Endometrium (tissue), 2 donors: ENCODE measurements around the gene DBNL.

Experiments
- FAIRE-seq: peaks from 2 replicates; lab custom pipeline; 2012; peaks lifted over from hg19 to GRCh38; lab: Jason Lieb, UNC
- donor health status: control.
- donor health status: control.

The DBNL gene

GRCh38 chr7:44078521-44078920 is 34.0 kb downstream of the DBNL start:
- no peak for FAIRE-seq

- FAIRE-seq: no peak
Observed at GRCh38 chr7:44079331-44080021, 35.0 kb downstream of the DBNL start.

GRCh38 chr7:44080118-44080517 is 35.6 kb downstream of the DBNL start:
- no peak for FAIRE-seq

GRCh38 chr7:44080686-44081265 is 36.3 kb downstream of the DBNL start:
- no peak for FAIRE-seq

GRCh38 chr7:44081266-44081748 is 36.8 kb downstream of the DBNL start:
- FAIRE-seq: no peak

- FAIRE-seq: no peak
Observed at GRCh38 chr7:44082541-44083207, 38.2 kb downstream of the DBNL start.

- no peak for FAIRE-seq
Observed at GRCh38 chr7:44083796-44084195, 39.3 kb downstream of the DBNL start.

GRCh38 chr7:44084701-44085100 is 40.2 kb downstream of the DBNL start:
- FAIRE-seq: no peak

- no peak for FAIRE-seq
Observed at GRCh38 chr7:44085546-44085945, 41.0 kb downstream of the DBNL start.

- FAIRE-seq: no peak
Observed at GRCh38 chr7:44086627-44087026, 42.1 kb downstream of the DBNL start.

GRCh38 chr7:44087911-44088838 is 43.7 kb downstream of the DBNL start:
- no peak for FAIRE-seq

GRCh38 chr7:44093102-44093641 is 48.7 kb downstream of the DBNL start:
- FAIRE-seq: no peak

- no peak for FAIRE-seq
Observed at GRCh38 chr7:44094365-44094764, 49.9 kb downstream of the DBNL start.

GRCh38 chr7:44094883-44095592 is 50.5 kb downstream of the DBNL start:
- FAIRE-seq: no peak

- FAIRE-seq: no peak
Observed at GRCh38 chr7:44095781-44096180, 51.3 kb downstream of the DBNL start.

- FAIRE-seq: no peak
Observed at GRCh38 chr7:44096326-44096881, 51.9 kb downstream of the DBNL start.

GRCh38 chr7:44097064-44097932 is 52.8 kb downstream of the DBNL start:
- no peak for FAIRE-seq

GRCh38 chr7:44098092-44099068 is 53.9 kb downstream of the DBNL start:
- no peak for FAIRE-seq

- no peak for FAIRE-seq
Observed at GRCh38 chr7:44099669-44100068, 55.2 kb downstream of the DBNL start.
